Breast epithelium (tissue), 3 donors: ENCODE measurements around the gene ATG101.

Experiments
- CTCF ChIP-seq, 3 donors: fragments of 450-650 bp; IDR thresholded peaks; one replicate each; pipeline ENCODE4 v1.5.1; 2016 to 2017; ENCODE audit warnings: antibody characterized with exemption in 3 of 3, mild to moderate bottlenecking in 3 of 3, moderate library complexity in 3 of 3
- POLR2A ChIP-seq: fragments of 450-650 bp; IDR thresholded peaks from one replicate; pipeline ENCODE4 v1.6.1; 2016; ENCODE audit warnings: antibody characterized with exemption, mild to moderate bottlenecking, moderate library complexity
- POLR2AphosphoS5 ChIP-seq, 3 donors: sonication (generic); formaldehyde crosslinking; IDR thresholded peaks; one replicate each; pipeline ENCODE4 v1.6.1; 2017; ENCODE audit warnings: antibody characterized with exemption in 3 of 3

- TF ChIP-seq POLR2AphosphoS5 (IDR thresholded peaks at IDR 0.05) (no peak), CTCF (IDR thresholded peaks at IDR 0.05) (no peak), POLR2A (no peak)
These were observed 44.9 kb upstream of the ATG101 start for GRCh38 chr12:52024845-52025230.
